ENCODE data around the gene PHC2.

PHC2 gene

DNA sequence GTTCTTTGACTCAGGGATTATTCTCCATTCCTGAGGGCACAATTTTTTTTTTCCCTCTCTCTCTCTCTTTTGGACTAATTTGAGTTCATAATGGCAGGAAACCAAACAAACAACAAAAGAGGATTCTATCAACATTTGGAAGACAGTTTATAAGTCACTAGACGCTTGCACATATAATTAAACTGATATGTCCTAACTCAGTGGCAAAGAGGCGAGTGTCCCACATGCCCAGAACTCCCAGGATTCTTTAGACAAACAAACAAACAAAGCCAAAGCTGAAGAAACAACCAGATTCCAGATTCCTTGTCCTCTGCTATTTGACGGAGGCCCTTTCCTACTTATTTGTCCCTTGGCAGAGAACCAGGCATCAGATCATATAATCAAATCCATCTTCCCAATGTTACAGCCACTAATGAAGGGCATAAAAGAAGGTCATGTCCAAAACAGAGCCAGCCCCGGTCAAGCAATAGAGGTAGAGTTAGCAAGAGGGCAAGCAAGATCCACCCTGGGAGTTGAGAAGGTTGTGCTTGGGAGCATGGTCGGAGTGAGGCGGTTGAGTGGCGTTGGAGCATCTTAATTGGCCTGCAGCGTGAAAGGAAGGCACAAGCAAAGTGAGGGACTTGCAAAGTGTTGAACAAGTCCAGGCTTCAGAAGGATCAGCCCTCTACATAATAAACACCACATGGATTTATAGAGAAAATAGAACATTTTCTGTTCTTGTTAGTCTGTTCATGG, 144.3 kb downstream of the PHC2 start:
- no peak for DNase-seq

DNA sequence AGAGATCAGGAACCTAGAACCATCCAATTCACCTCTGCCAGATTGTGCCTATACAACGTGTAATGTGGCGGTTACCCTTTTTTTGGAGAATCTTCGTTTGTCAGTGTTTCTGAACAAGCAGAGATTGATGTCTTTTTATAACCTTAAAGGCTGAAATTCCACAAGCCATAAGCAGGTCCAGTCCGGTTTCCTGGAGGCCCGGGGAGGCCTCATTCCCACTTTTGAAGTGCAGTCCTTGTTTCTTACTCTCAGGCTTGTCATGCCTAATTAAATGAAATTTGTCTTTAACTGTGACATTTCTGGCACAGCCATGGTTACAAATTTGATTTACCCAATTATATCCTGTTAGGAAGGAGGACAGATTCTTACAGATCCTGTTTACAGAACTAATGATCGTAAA, 146.8 kb downstream of the PHC2 start:
- DNase-seq = no peak

DNA sequence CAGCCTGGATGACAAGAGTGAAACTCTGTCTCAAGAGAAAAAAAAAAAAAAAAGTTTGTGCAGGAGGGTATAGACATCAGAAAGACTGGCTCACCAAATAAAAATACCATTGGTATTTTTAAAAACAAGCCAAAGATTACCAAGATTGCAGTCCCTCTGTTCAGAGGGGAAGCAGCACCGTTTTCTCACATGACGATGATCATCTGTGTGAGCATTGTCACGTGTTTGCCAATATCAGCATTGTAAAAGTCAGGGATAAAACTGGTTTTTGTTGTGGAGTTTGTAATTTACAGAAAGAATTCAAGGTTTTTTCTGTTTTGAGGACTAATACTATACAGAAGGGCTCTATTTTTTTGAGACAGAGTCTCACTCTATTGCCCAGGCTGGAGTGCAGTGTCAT, 148.1 kb downstream of the PHC2 start:
- DNase-seq = no peak

DNA sequence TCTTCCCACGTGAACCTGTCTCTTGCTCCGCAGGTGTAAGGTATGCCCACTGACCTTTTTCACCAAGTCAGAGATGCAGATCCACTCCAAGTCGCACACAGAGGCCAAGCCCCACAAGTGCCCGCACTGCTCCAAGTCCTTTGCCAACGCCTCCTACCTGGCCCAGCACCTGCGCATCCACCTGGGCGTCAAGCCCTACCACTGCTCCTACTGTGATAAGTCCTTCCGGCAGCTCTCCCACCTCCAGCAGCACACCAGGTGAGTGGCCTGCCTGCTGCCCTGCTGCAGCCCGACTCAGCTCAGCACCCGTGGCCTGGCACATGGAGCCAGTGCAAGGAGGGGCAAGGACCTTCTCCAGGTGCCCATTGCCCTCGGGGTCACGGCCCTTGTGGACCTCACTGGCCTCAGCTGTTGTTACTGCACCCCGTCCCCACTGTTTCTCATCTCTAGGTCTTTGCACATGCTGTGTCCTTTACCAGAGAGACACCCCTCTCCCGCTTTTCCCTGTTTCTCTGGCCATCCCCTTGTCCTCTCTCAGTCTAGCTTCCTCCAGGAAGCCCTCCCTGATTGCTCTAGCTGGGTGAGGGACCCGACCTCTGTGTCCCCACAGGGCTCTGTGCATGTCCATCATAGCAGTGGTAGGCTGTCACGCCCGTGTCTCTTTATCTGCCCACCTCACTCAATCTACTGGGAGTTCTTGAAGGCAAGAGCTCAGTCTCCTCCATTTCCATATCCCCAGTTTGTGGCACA, 149.2 kb downstream of the PHC2 start:
- DNase-seq = no peak

DNA sequence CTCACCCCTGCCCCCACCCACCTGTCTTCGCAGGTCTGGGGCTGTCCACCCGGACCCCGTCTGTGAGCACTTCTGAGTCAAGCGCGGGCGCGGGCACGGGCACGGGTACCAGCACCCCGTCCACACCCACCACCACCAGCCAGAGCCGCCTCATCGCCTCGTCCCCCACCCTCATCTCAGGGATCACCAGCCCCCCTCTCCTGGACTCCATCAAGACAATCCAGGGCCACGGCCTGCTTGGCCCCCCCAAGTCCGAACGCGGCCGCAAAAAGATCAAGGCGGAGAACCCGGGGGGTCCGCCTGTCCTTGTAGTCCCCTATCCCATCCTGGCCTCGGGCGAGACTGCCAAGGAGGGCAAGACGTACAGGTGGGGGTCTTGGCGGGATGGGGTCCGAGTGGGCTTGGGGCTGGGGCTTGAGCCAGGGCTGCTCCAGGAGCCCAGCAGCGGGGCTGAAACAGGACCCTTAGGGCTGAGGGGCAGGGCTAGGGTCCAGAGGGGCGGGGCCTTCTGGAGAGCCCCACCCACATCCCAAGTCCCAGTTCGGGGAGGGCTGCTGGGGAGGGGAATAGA, 150.7 kb downstream of the PHC2 start:
- DNase-seq = no peak

DNA sequence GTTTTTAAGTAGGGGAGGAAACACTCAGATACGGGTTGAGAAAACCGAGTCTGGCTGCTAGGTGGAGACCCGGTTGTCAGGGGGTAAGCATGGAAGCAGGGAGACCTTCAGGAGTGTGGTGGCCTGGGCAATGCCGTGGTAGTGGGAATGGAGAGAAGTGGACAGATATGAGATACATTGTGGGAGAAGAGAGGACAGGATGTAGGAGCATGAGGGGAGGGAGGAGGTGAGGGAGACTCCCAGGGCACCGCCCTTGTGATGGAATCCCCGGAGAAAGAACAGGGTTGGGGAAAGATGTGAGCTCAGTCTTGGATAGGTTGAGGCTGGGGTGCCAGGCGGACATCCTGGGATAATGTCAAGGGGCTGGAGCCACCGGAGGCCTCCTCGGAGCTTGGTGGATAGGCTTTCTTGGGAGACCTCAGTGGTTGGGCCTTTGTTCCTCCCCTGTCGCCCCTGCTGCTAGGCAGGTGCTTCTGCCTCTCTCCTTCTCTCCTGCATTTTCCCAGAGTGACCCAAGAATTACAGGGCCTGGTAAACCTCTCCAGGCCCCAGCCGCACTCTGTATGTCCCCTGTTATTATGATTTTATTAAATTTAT, 153.3 kb downstream of the PHC2 start:
- DNase-seq = no peak

DNA sequence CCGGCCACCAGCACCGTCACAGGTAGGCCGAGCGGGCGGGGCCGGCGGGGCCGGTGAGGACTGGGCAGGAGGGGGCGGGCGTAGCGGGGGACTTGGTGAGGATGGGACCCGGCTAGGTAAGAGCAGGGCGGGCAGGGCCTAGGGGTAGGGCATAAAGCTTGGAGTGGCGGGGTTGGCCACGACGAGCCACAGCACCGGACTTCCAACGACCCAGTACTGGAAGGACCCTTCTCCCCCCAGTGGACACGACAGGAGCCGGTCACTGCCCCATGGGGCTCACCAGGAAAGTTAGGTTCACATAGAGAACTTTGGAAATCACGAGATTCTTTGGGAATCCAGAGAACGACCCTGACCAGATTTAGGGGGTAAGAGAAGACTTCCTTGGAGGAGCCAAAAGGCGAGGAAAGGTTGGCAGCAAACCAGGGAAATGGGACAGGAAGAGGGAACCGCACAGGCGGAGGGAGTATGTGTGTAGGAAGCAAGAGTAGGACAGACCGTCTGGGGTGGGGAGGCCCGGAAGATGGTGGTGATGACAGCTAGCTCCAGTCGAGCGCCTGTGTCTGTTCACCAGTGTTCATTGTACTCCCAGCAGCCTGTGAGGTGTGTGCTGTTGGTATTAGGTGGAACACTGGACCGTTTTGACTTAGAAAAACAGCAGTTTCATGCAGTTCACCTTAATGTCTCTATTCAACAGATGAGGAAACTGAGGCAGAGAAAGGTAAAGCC, 154.2 kb downstream of the PHC2 start:
- no peak for DNase-seq

DNA sequence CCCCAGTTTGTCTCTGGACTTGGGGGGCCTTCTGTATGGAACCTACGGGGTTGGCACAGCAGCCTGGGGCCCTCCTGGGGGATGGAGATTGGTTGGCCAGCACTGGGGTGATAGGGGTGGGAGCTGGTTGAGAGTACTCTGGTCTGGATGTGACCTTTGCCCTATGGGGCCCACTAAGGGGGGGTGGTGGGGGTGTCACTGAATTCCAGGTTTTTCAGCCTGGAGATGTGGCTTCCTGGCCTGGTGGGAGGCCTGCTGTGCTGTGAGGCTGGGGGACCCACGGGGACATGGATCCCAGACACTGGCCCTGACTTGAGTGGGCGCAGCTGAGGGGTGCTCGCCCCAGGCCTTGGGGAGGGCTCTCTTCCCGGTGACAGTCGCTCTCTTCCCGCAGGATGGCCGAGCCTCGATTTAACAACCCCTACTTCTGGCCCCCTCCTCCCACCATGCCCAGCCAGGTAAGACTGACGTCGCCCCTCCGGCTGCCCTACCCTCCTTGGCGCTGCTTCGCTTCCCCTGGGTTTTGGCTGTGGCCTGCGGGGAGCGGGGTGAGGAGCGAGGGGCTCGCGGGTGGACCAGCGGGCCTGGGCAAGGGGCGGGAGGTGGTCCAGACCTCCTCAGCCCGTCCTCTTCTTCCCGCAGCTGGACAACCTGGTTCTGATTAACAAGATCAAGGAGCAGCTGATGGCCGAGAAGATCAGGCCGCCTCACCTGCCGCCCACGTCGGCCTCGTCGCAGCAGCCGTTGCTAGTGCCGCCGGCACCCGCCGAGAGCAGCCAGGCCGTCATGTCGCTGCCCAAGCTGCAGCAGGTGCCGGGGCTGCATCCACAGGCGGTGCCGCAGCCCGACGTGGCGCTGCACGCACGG, 155.0 kb downstream of the PHC2 start:
- DNase-seq = no peak

DNA sequence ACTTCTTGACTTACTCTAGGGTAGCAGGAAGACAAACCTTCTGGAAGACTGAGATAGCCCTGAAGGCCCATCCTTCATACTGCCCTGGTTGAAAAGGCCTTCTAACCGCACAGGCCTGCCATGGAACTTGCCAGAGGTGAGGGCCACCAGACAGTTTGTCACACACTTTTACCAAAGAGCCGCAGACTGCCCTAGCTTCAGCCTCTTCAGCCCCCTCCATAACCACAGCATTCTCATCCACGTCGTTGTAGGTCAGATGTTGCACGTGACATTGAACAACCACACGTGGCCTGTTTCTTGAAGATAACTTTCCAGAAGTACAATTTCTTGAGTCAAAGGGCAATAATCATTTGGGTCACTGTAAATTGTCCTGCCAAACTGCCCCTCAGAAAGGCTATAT, 155.7 kb downstream of the PHC2 start:
- no peak for DNase-seq

DNA sequence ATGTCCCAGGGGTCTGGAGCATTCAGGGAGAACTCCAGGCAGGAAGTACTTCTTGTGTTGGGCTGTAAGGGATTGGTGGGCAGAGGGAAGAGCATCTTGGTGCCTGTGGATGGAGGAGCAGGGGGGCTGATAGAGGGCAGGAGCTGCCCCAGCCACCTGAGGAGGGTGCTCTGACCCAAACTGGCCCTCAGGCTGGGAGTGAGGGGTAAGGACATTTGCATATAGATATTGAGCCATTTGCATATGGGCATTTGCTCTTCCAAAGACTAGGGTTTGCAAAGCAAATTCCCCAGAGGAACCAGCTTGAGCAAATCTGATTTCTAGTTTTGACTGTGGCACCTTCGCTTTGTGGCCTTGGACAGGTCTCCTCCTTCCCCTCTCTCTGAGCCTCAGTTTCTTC, 156.4 kb downstream of the PHC2 start:
- no peak for DNase-seq

DNA sequence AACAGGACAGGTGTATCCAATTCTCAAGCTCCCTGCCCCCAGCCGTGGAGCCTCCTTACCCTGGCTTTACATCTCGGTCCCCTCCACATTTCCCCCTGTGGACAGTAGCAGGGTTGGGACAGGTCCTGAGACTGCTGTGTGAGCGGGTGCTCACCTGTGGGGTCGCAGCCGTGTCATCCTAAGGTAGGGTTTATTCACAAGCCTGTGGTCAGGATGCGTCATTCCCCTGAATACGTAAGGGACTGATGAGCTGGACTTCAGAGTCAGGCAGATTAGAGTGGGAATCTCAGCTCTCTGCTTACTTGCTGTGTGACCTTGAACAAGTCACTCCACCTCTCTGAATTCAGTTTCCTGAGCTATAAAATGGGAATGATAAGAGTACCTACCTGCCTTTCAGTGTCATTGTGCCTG, 156.9 kb downstream of the PHC2 start:
- DNase-seq = no peak

Measured in stimulated activated CD4-positive, alpha-beta T cell treated with anti-CD3 and anti-CD28 coated beads, Interleukin-12 subunit alpha, Interleukin-12 subunit beta, amount 100 ng/mL, for 4 hours (primary cell).